Neural crest cell (in vitro differentiated cells): ENCODE results near the gene PODN. TPM values are rescaled to one million over a fixed set of nuclear protein-coding genes. Genes with fewer than 3 reads are reported as not detected.
A peak's percentile ranks its signal among the peaks of the same experiment; 100 is the strongest.

ENCODE experiments used
- DNase-seq: peaks from one replicate; pipeline ENCODE4 v3.0.0; 2021; ENCODE audit warnings: low read depth, mixed read lengths, low spot score
- H3K27ac Mint-ChIP-seq: one replicate; pipeline ENCODE4 v1.8.0; 2021; ENCODE audit warnings: mild to moderate bottlenecking, mixed read lengths; ENCODE audit not compliant: unreplicated experiment
- H3K27me3 Mint-ChIP-seq: 2 replicates; pipeline ENCODE4 v1.8.0; 2021; ENCODE audit warnings: low read depth, mild to moderate bottlenecking, mixed read lengths
- H3K36me3 Mint-ChIP-seq: 2 replicates; pipeline ENCODE4 v1.8.0; 2021; ENCODE audit warnings: low read depth, mild to moderate bottlenecking, mixed read lengths
- H3K4me1 Mint-ChIP-seq: 2 replicates; pipeline ENCODE4 v1.8.0; 2021; ENCODE audit warnings: mixed read lengths
- H3K4me3 Mint-ChIP-seq: one replicate; pipeline ENCODE4 v1.8.0; 2021; ENCODE audit warnings: mild to moderate bottlenecking, mixed read lengths
- H3K9me3 Mint-ChIP-seq: 2 replicates; pipeline ENCODE4 v1.8.0; 2021; ENCODE audit warnings: mixed read lengths
- total RNA-seq: library from RNA; stranded (reverse); gene quantifications from 2 replicates; pipeline ENCODE4 v1.2.1, GENCODE V29; 2021
- TF ChIP-seq, protein P1 (sequence below): fragments of 200-600 bp; sonication (generic); conservative IDR thresholded peaks from 2 replicates; pipeline ENCODE4 v1.5.0; 2021; ENCODE audit warnings: antibody characterized with exemption, mild to moderate bottlenecking

PODN gene
- total RNA-seq, 1 donor from 2014 or later, result 0.65 TPM

DNA sequence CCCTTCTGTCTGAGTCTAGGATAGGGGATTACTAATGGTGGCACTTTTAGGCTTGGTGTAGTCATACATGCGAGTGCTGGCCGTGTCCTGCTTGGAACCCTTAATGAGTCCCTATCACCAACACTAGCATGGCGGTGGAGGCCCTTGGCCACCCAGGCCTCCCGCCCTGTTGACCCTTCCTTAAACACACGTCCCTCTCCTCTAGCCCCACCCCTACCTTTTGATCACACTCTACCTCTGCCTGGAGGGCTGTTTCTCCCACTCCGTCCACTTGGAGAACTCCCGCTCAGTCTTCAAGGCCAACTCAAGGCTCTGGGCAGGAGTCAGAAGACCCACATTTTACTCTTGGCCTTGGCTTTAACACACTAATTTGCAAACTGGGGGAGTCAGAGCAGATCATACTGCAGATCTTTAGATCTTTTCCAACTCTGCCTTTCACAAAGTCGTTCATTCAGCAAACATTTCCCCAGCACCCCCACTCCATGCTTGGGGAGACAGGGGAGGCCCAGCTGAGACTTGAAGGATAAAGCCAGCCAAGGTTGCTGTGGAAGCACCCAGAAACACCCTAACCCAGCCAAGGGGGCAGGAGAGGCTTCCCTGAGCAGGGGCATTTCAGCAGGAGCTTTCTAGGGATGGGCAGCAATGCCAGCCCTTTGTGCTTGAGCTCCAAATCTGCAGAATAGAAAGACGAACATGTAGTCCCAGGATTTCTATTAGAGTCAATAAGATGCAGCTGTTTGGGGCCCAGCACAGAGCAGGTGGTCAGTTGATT lies 1.9 kb downstream of the PODN start:
- H3K4me1 Mint-ChIP-seq, result peaks cover 7% of the 10 kb centered on the region
- H3K9me3 Mint-ChIP-seq, result no peaks in the 10 kb centered on the region
- no peak overlapping the region for H3K27ac Mint-ChIP-seq
- TF ChIP-seq, protein P1, sequence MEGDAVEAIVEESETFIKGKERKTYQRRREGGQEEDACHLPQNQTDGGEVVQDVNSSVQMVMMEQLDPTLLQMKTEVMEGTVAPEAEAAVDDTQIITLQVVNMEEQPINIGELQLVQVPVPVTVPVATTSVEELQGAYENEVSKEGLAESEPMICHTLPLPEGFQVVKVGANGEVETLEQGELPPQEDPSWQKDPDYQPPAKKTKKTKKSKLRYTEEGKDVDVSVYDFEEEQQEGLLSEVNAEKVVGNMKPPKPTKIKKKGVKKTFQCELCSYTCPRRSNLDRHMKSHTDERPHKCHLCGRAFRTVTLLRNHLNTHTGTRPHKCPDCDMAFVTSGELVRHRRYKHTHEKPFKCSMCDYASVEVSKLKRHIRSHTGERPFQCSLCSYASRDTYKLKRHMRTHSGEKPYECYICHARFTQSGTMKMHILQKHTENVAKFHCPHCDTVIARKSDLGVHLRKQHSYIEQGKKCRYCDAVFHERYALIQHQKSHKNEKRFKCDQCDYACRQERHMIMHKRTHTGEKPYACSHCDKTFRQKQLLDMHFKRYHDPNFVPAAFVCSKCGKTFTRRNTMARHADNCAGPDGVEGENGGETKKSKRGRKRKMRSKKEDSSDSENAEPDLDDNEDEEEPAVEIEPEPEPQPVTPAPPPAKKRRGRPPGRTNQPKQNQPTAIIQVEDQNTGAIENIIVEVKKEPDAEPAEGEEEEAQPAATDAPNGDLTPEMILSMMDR, result no peak
- no peak for DNase-seq
- H3K36me3 Mint-ChIP-seq, result no peaks in the 10 kb centered on the region
- H3K27me3 Mint-ChIP-seq, result peaks cover 62% of the 10 kb centered on the region
- H3K4me3 Mint-ChIP-seq, result peak overlapping the region; percentile 77

DNA sequence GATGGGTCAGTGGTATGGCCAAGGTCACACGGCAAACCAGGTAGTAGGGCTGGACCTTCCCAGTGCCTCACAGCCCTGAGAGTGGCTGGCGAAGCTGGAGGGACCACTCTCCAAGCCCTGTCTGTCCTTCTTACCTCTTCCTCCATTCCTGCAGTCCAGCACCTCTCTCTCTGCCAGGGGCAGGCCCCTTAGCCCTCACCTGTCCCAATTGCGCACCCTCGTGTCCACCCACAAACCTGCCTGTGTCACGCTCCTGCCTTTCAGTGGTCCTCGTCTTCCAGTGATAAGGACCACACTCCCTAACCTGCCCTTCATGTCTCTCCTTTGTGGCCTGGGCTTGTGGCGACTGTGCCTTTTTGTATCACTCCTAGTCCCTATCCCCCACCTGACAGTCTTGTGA lies 3.4 kb downstream of the PODN start:
- Mint-ChIP-seq H3K27me3 (peaks cover 47% of the 10 kb centered on the region), H3K4me3 (peak overlapping the region; percentile 42), H3K36me3 (no peaks in the 10 kb centered on the region), H3K4me1 (peaks cover 7% of the 10 kb centered on the region), H3K27ac (no peak overlapping the region), H3K9me3 (no peaks in the 10 kb centered on the region)
- DNase-seq, result no peak
- TF ChIP-seq, protein P1, result no peak

DNA sequence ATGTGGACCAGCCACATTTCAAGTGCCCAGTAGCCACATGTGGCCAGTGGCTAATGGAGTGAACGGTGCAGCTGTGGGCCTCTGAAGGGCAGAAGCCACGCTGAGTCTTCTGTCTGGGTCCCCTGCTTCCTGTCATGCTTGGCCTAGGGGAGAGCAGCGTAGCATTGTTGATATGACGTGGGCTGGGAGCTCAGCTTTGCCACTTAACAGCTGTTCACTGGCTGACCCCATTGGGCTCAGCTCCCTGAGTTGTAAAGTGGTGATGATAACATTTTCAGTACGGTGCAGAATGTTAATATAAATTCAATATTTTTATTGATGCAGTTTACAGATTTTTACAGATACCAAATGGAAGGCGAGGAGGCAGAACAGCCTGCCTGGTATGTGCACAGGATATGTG lies 4.5 kb downstream of the PODN start:
- Mint-ChIP-seq H3K27me3 (peaks cover 36% of the 10 kb centered on the region), H3K4me1 (peaks cover 7% of the 10 kb centered on the region), H3K27ac (no peak overlapping the region), H3K9me3 (no peaks in the 10 kb centered on the region), H3K4me3 (no peak overlapping the region), H3K36me3 (no peaks in the 10 kb centered on the region)
- no peak for DNase-seq
- TF ChIP-seq, protein P1, result no peak

DNA sequence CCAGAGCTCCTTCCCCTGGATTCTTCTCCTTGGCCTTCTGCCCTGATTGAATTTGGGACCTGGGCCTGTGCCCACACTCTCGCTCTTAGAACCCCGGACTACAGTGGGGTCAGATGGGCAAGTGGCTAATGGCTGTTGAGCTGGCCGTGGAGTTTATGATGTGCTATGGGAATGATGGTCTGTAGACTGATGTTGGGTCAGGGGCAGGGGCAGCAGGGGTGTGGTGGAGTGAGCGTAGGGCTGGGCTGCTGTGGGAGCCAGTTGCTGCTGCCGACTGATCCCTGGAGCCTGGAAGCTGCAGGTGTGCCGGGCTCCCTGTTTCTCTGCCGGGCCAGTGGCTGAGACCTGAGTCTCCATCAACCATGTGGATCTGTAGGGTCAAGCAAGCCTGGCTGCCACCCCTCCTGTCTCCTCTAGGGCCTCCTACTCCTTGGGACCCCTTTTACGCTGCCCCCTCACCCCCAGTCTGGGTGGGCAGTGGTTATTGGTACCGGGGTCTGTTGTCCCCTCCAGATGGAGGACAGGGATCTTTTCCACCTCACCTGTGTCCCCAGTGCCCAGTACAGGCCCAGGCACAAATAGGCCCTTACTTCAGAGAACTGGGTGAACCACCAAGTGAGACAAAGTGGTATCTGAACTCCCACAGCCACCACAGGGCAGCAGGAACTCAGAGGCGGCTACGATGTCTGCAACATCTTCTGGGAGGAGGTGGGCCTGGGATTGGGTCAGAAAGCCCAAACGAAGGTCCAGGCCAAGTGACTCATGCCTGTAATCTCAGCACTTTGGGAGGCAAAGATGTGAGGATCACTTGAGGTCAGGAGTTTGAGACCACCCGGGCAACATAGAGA lies 5.1 kb downstream of the PODN start:
- peak overlapping the region; percentile 50 for H3K27ac Mint-ChIP-seq
- DNase-seq, result no peak
- no peaks in the 10 kb centered on the region for H3K9me3 Mint-ChIP-seq
- H3K36me3 Mint-ChIP-seq, result no peaks in the 10 kb centered on the region
- H3K4me1 Mint-ChIP-seq, result peaks cover 7% of the 10 kb centered on the region
- TF ChIP-seq, protein P1, result no peak
- H3K4me3 Mint-ChIP-seq, result no peak overlapping the region
- peaks cover 32% of the 10 kb centered on the region for H3K27me3 Mint-ChIP-seq

DNA sequence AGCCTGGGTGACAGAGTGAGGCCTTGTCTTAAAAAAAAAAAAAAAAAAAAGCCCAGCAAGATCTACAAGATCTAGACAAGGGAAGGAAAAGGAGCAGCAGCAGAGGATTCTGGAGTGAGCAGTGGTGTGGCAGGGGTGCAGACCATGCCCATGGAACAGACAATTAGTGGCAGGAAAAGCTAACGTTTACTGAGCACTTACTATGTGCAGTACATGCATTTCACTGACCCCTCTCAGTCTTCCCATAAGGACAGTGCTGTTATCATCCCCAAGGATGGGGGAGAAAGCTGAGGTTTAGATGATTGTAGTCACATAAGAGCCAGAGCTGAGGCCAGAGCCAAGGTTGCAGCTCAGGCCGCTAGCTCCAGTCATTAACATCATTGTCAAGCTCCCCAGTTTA lies 5.9 kb downstream of the PODN start:
- H3K27me3 Mint-ChIP-seq, result peaks cover 26% of the 10 kb centered on the region
- H3K36me3 Mint-ChIP-seq, result no peaks in the 10 kb centered on the region
- no peak overlapping the region for H3K4me3 Mint-ChIP-seq
- no peaks in the 10 kb centered on the region for H3K9me3 Mint-ChIP-seq
- no peak overlapping the region for H3K27ac Mint-ChIP-seq
- TF ChIP-seq, protein P1, result no peak
- no peak for DNase-seq
- peaks cover 7% of the 10 kb centered on the region for H3K4me1 Mint-ChIP-seq
